ENCODE data around the gene BOC. TPM values are rescaled to one million over a fixed set of nuclear protein-coding genes. Genes with fewer than 3 reads are reported as not detected.

The BOC gene
- total RNA-seq, 3 donors from 2014 or later, result 48.8 to 56.6 (median 55.1) TPM

GRCh38 chr3:113259196-113259595 lies 47.8 kb downstream of the BOC start:
- H3K9me3 ChIP-seq, result no peaks in the 10 kb centered on the region
- no peaks in the 10 kb centered on the region for H3K36me3 ChIP-seq
- intact Hi-C loops (cut with DNase I; ENCODE audit: low total_unique reads), result no loop called here
- TF ChIP-seq CTCF (IDR thresholded peaks at IDR 0.05), result no peak
- peak in 1 of 3 donors; percentile 32 for TF ChIP-seq POLR2AphosphoS5 (IDR thresholded peaks at IDR 0.05)
- H3K27ac ChIP-seq, result peak overlapping the region; percentile 54 to 82
- no peak for DNase-seq (ENCODE audit: low spot score in 2 of 2)
- H3K4me1 ChIP-seq, result peaks cover 0 to 14% of the 10 kb centered on the region in 2 donors
- no peak overlapping the region for H3K4me3 ChIP-seq
- no peaks in the 10 kb centered on the region for H3K27me3 ChIP-seq

DNA sequence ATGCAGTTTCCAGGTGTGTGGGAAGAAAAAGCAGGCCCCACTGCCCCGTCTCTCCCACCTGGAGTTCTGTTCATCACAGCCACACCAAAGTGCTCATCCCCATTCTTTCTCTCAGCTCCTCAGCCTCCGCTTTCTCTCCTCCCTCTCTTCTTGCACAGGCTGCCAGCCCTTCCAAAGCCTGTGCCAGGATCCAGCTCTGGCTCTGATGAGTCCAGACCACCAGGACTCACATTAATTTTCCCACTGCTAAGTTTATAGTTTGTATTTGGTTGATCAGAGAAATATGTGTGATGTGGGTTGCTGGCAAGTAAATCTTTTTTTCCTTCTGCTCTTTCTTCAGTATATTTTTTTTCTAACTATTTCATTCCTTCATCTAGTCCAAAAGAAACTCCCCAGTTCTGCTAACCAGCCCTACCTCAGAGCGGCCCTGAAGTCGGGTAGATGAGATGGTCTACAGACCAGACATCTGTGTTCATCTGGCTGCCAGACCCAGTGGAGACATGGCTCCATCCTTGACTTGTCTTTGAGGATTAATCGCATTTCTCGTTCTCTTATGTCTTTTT lies 49.8 kb downstream of the BOC start:
- H3K4me3 ChIP-seq, result no peak overlapping the region
- H3K27me3 ChIP-seq, result no peaks in the 10 kb centered on the region
- DNase-seq (ENCODE audit: low spot score in 2 of 2), result peak in 1 of 2 donors; percentile 52
- TF ChIP-seq CTCF (IDR thresholded peaks at IDR 0.05) (no peak), POLR2A (IDR thresholded peaks at IDR 0.05) (no peak), POLR2AphosphoS5 (IDR thresholded peaks at IDR 0.05) (peak in 2 of 3 donors; percentile 33 to 82)
- H3K36me3 ChIP-seq, result no peaks in the 10 kb centered on the region
- no peaks in the 10 kb centered on the region for H3K9me3 ChIP-seq
- intact Hi-C loops (cut with DNase I; ENCODE audit: low total_unique reads), result loop anchor here (10.0 kb wide), 1 partner anchor 126 kb away; no protein-coding TSS in a partner anchor
- peaks cover 0 to 4% of the 10 kb centered on the region in 2 donors for H3K4me1 ChIP-seq
- peak overlapping the region; percentile 79 to 93 for H3K27ac ChIP-seq

GRCh38 chr3:113261626-113262303 lies 50.4 kb downstream of the BOC start:
- TF ChIP-seq CTCF (IDR thresholded peaks at IDR 0.05) (no peak), POLR2AphosphoS5 (IDR thresholded peaks at IDR 0.05) (peak in 2 of 3 donors; percentile 8 to 41)
- Histone ChIP-seq H3K27ac (peak overlapping the region; percentile 79 to 93), H3K27me3 (no peaks in the 10 kb centered on the region), H3K9me3 (no peaks in the 10 kb centered on the region), H3K4me3 (no peak overlapping the region), H3K4me1 (peaks cover 0 to 4% of the 10 kb centered on the region in 2 donors), H3K36me3 (no peaks in the 10 kb centered on the region)
- intact Hi-C loops (cut with DNase I; ENCODE audit: low total_unique reads), result loop anchor here (10.0 kb wide), 1 partner anchor 127 kb away; no protein-coding TSS in a partner anchor
- DNase-seq (ENCODE audit: low spot score in 2 of 2), result no peak

DNA sequence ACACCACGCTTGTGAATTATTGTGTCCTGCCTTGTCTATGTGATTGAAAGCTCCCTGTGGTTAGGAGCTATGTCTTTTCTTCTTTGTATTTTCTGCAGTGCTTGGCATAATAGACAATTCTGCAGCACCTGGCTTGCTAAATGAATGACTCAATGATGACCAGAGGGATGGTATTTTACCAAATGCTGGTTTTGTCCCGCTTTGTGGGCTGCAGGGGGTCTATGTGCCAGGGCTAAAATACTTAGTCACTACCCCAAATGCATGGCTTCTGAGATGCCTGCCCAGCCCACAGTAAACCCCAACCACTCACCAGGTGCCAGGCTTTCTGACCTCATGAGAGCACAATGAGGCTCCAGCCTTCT lies 50.9 kb downstream of the BOC start:
- TF ChIP-seq CTCF (IDR thresholded peaks at IDR 0.05) (no peak), POLR2AphosphoS5 (IDR thresholded peaks at IDR 0.05) (no peak), POLR2A (IDR thresholded peaks at IDR 0.05) (no peak)
- intact Hi-C loops (cut with DNase I; ENCODE audit: low total_unique reads), result loop anchor here (10.0 kb wide), 1 partner anchor 127 kb away; no protein-coding TSS in a partner anchor
- Histone ChIP-seq H3K4me1 (peaks cover 0 to 4% of the 10 kb centered on the region in 2 donors), H3K4me3 (no peak overlapping the region), H3K27ac (peak overlapping the region; percentile 79 to 93), H3K36me3 (no peaks in the 10 kb centered on the region), H3K9me3 (no peaks in the 10 kb centered on the region), H3K27me3 (no peaks in the 10 kb centered on the region)
- no peak for DNase-seq (ENCODE audit: low spot score in 2 of 2)

DNA sequence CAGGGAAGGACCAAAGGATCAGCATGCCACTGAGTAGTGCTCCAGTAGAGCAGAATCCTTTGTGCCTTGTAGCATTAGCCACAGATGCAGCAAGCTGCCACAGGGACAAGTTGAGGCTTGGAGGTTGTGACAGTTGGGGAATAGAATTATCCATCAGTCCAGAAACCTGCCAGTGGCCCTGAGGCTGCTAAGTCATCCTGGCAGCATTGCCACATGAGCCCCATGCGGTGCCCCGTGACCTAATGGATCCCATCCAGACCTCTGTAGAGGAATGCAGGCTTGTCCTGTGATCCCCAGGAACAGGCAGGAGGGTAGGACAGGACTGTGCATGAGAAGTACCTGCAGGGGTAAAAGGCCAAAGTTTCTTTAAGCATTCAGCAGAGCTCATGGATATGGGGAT lies 51.7 kb downstream of the BOC start:
- Histone ChIP-seq H3K9me3 (no peaks in the 10 kb centered on the region), H3K27ac (peak overlapping the region; percentile 79 to 93), H3K27me3 (no peaks in the 10 kb centered on the region), H3K36me3 (no peaks in the 10 kb centered on the region), H3K4me3 (no peak overlapping the region), H3K4me1 (peaks cover 0 to 4% of the 10 kb centered on the region in 2 donors)
- peak; percentile 32 to 54 (median 49) for TF ChIP-seq POLR2AphosphoS5 (IDR thresholded peaks at IDR 0.05)
- TF ChIP-seq CTCF (IDR thresholded peaks at IDR 0.05), result no peak
- peak in 1 of 2 donors; percentile 89 for DNase-seq (ENCODE audit: low spot score in 2 of 2)
- intact Hi-C loops (cut with DNase I; ENCODE audit: low total_unique reads), result loop anchor here (10.0 kb wide), 1 partner anchor 128 kb away; no protein-coding TSS in a partner anchor

Measured in breast epithelium (tissue), 4 donors.